Measurements from ENCODE around the gene KMT2B.
"Not testable (repeated sequence)": the region's sequence is repeated elsewhere in the genome, so short reads cannot be mapped to it uniquely, and the experiment has no call there.

KMT2B gene

GRCh38 chr19:35760711-35761349, 43.0 kb downstream of the KMT2B start:
- DNase-seq: no peak

- no peak for DNase-seq
Observed at GRCh38 chr19:35764432-35765315, 46.9 kb downstream of the KMT2B start.

- DNase-seq: no peak
Observed at GRCh38 chr19:35766571-35767104, 48.8 kb downstream of the KMT2B start.

GRCh38 chr19:35767288-35768081, 49.7 kb downstream of the KMT2B start:
- no peak for DNase-seq

GRCh38 chr19:35768082-35768421, 50.2 kb downstream of the KMT2B start:
- no peak for DNase-seq

GRCh38 chr19:35772362-35772761, 54.6 kb downstream of the KMT2B start:
- not testable (repeated sequence) for DNase-seq

GRCh38 chr19:35773020-35773806, 55.4 kb downstream of the KMT2B start:
- DNase-seq: no peak

- DNase-seq: peak; percentile 59
Observed at GRCh38 chr19:35774274-35775045, 56.7 kb downstream of the KMT2B start.

- DNase-seq: no peak
Observed at GRCh38 chr19:35775046-35775297, 57.2 kb downstream of the KMT2B start.

- peak; percentile 99 for DNase-seq
Observed at GRCh38 chr19:35775298-35776101, 57.7 kb downstream of the KMT2B start, which contains the start of gene ARHGAP33. Gene ARHGAP33, plus strand, starts transcription at chr19:35775564. Its CDS starts 95 bp downstream, at chr19:35775659.

- no peak for DNase-seq
Observed at GRCh38 chr19:35776102-35776788, 58.4 kb downstream of the KMT2B start.

- DNase-seq: no peak
Observed at GRCh38 chr19:35777086-35777841, 59.5 kb downstream of the KMT2B start.

GRCh38 chr19:35777961-35778360, 60.2 kb downstream of the KMT2B start:
- no peak for DNase-seq

- no peak for DNase-seq
Observed at GRCh38 chr19:35779033-35779432, 61.2 kb downstream of the KMT2B start.

GRCh38 chr19:35780058-35780457, 62.3 kb downstream of the KMT2B start:
- DNase-seq: no peak

- no peak for DNase-seq
Observed at GRCh38 chr19:35780717-35781116, 62.9 kb downstream of the KMT2B start.

- no peak for DNase-seq
Observed at GRCh38 chr19:35781650-35782049, 63.8 kb downstream of the KMT2B start.

- DNase-seq: no peak
Observed at GRCh38 chr19:35782589-35782988, 64.8 kb downstream of the KMT2B start.

Data from NCI-H146 (cell line).